Testis (tissue), 3 donors: ENCODE results near the gene CDIPT. TPM values are rescaled to one million over a fixed set of nuclear protein-coding genes. Genes with fewer than 3 reads are reported as not detected.

ENCODE experiments used
- DNase-seq: peaks from one replicate; pipeline ENCODE4 v3.0.0-alpha.2; 2019
- H3K27ac ChIP-seq, 2 donors: fragments of 200-600 bp; sonication (generic); one replicate each; pipeline ENCODE4 v1.5.1; 2019
- H3K27me3 ChIP-seq: fragments of 200-600 bp; sonication (generic); one replicate; pipeline ENCODE4 v1.5.1; 2019
- H3K36me3 ChIP-seq: fragments of 200-600 bp; sonication (generic); one replicate; pipeline ENCODE4 v1.5.1; 2017; ENCODE audit warnings: low read depth; ENCODE audit errors: missing control alignments
- H3K4me1 ChIP-seq: fragments of 200-600 bp; sonication (generic); one replicate; pipeline ENCODE4 v1.5.1; 2019
- H3K4me3 ChIP-seq, 2 donors: fragments of 200-600 bp; sonication (generic); one replicate each; pipeline ENCODE4 v1.5.1; 2017 to 2019
- H3K9me3 ChIP-seq: fragments of 200-600 bp; sonication (generic); one replicate; pipeline ENCODE4 v1.5.1; 2017
- CTCF ChIP-seq, 3 experiments: fragments of 450-650 bp in 2 of 3; fragments of 200-600 bp in 1 of 3; sonication (generic) in 1 of 3; IDR thresholded peaks; one replicate each; pipeline ENCODE4 v1.5.1; 2016 to 2019; ENCODE audit warnings: antibody characterized with exemption in 3 of 3, mild to moderate bottlenecking in 2 of 3, moderate library complexity in 1 of 3
- POLR2A ChIP-seq: fragments of 450-650 bp; IDR thresholded peaks from one replicate; pipeline ENCODE4 v1.6.1; 2017; ENCODE audit warnings: antibody characterized with exemption, mild to moderate bottlenecking, moderate library complexity
- WGBS, 2 donors: methylation state at CpG; one replicate each; pipeline ENCODE4 v1.1.5; 2018; 5-methylcytosine and 5-hydroxymethylcytosine counted together
- intact Hi-C: fragments of 100-400 bp; cut with DNase I; formaldehyde crosslinking; loops from one replicate; pipeline ENCODE4 v1.15.1; 2023; ENCODE audit warnings: low total_unique reads
- polyA plus RNA-seq: library from polyadenylated mRNA; stranded (reverse); fragments of 350-450 nt; fragmentation: Illumina TruSeq; extraction: RNeasy Lipid Tissue Mini Kit (QIAGEN cat#74804); gene quantifications from one replicate; pipeline ENCODE4 v1.2.3, GENCODE V29; 2014; ENCODE audit warnings: low read depth, low replicate concordance; ENCODE audit not compliant: insufficient read depth
- total RNA-seq, 2 donors: library from RNA; depleted of rRNA; stranded (reverse); fragments of >200 nt; gene quantifications; one replicate each; pipeline ENCODE4 v1.2.3, GENCODE V29; 2016

Gene CDIPT
- total and polyA plus RNA-seq, 3 donors from 2014 or later: 68.7 to 100 (median 90.3) TPM

GRCh38 chr16:29842732-29843346, 20.2 kb downstream of the CDIPT start:
- no peak for DNase-seq
- no peaks in the 10 kb centered on the region for H3K27me3 ChIP-seq
- no peak overlapping the region for H3K27ac ChIP-seq
- 92 to 97% methylated on average over 9 of the region's 9 CpGs for WGBS, 2 donors
- H3K4me1 ChIP-seq: peaks cover 19% of the 10 kb centered on the region
- H3K4me3 ChIP-seq: no peak overlapping the region
- TF ChIP-seq POLR2A (no peak), CTCF (IDR thresholded peaks at IDR 0.05) (no peak)
- no peaks in the 10 kb centered on the region for H3K36me3 ChIP-seq
- H3K9me3 ChIP-seq: no peaks in the 10 kb centered on the region
- intact Hi-C loops: no loop called here

DNA sequence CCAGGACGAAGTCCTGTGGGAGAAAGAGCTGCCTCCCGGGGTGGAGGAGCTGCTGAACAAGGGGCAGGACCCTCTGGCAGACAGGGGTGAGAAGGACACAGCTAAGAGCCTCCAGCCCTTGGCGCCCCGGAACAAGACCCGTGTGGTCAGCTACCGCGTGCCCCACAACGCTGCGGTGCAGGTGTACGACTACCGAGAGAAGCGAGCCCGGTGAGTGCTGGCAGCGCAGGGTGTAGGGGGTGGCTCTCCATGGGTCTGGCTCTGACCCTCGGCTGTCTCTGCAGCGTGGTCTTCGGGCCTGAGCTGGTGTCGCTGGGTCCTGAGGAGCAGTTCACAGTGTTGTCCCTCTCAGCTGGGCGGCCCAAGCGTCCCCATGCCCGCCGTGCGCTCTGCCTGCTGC, 21.4 kb downstream of the CDIPT start:
- no peak for DNase-seq
- H3K36me3 ChIP-seq: no peaks in the 10 kb centered on the region
- no peak overlapping the region for H3K27ac ChIP-seq
- no peak overlapping the region for H3K4me3 ChIP-seq
- no peaks in the 10 kb centered on the region for H3K27me3 ChIP-seq
- TF ChIP-seq POLR2A (no peak), CTCF (IDR thresholded peaks at IDR 0.05) (no peak)
- 95% methylated on average over 23 of the region's 23 CpGs; no CpG with 5 or more reads in 1 of the 2 donors for WGBS, 2 donors
- intact Hi-C loops: no loop called here
- peaks cover 19% of the 10 kb centered on the region for H3K4me1 ChIP-seq
- no peaks in the 10 kb centered on the region for H3K9me3 ChIP-seq

DNA sequence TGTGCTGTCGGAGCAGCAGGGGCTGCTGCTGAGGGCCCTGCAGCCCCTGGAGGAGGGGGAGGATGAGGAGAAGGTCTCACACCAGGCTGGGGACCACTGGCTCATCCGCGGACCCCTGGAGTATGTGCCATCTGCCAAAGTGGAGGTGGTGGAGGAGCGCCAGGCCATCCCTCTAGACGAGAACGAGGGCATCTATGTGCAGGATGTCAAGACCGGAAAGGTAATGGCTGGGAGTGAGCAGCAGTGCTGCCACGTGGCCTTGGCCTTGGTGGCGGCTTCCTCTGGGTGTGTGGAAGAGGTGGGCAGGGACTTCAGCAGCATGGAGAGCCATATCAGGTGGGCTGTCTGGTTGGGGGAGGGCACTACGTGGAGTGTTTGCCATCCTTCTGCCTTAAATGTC, 22.8 kb downstream of the CDIPT start:
- H3K27me3 ChIP-seq: no peaks in the 10 kb centered on the region
- no peak overlapping the region for H3K27ac ChIP-seq
- H3K9me3 ChIP-seq: no peaks in the 10 kb centered on the region
- peaks cover 14% of the 10 kb centered on the region for H3K4me1 ChIP-seq
- intact Hi-C loops: no loop called here
- DNase-seq: no peak
- H3K36me3 ChIP-seq: no peaks in the 10 kb centered on the region
- no peak for TF ChIP-seq POLR2A
- no peak for TF ChIP-seq CTCF (IDR thresholded peaks at IDR 0.05)
- 46 to 65% methylated on average over 4 to 10 of the region's 10 CpGs for WGBS, 2 donors
- H3K4me3 ChIP-seq: no peak overlapping the region

DNA sequence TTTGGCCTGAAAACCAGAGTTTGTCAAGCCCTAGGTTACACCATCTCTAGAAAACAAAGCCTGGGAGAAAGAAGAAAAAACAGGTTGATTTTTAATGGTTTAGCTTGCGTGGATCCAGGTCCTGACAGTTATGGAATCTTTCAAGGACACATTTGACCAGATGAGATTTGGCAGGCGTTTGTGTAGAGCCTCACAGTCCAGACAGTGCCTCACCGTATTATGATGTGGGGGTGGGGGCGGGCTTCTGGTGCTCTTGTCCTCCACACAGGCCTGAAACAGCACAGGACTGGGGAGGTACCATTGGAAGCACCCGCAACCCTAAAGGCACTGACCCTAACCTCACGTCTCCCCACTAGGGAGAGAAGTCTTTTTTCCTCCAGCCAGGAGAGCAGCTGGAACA, 23.2 kb downstream of the CDIPT start:
- H3K9me3 ChIP-seq: no peaks in the 10 kb centered on the region
- H3K27me3 ChIP-seq: no peaks in the 10 kb centered on the region
- H3K4me1 ChIP-seq: peaks cover 13% of the 10 kb centered on the region
- no peak overlapping the region for H3K27ac ChIP-seq
- peak; percentile 69 for DNase-seq
- H3K36me3 ChIP-seq: no peaks in the 10 kb centered on the region
- 41 to 42% methylated on average over 6 of the region's 6 CpGs for WGBS, 2 donors
- TF ChIP-seq CTCF (IDR thresholded peaks at IDR 0.05) (no peak), POLR2A (no peak)
- no peak overlapping the region for H3K4me3 ChIP-seq
- intact Hi-C loops: no loop called here

DNA sequence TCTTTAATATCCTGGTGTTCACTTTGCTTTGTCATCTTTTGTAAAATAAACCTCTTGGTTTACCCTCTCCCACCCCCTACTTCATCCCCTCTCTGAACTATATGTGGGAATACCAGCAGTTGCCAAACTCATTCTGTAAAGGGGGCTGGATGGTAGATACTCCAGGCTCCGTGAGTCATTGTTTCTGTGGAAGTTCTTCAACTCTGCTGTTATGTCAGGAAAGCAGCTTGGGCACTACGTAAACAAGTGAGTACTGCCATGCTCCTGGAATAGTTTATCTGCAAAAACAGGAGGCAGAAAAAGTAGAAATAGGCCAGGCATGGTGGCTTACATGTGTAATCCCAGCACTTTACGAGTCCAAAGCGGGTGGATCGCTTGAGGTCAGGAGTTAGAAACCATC, 25.2 kb downstream of the CDIPT start:
- no peaks in the 10 kb centered on the region for H3K36me3 ChIP-seq
- no peaks in the 10 kb centered on the region for H3K9me3 ChIP-seq
- H3K27ac ChIP-seq: no peak overlapping the region
- no peak for TF ChIP-seq POLR2A
- no peak for TF ChIP-seq CTCF (IDR thresholded peaks at IDR 0.05)
- H3K4me3 ChIP-seq: no peak overlapping the region
- no peaks in the 10 kb centered on the region for H3K27me3 ChIP-seq
- WGBS, 2 donors: 94 to 97% methylated on average over 5 of the region's 5 CpGs
- intact Hi-C loops: no loop called here
- H3K4me1 ChIP-seq: peaks cover 13% of the 10 kb centered on the region
- DNase-seq: no peak
